Nucleus accumbens (tissue), 56 donors: ENCODE measurements around the gene ZNF436.

Experiments used
- DNase-seq, 56 donors: peaks; one replicate each; lab custom pipeline; 2025; lab: John Stamatoyannopoulos, UW

ZNF436 gene

GRCh38 chr1:23367791-23368561 lies 1.7 kb downstream of the ZNF436 start:
- DNase-seq, result peak; percentile 66 to 99 (median 98)

- peak in 1 of 56 donors; percentile 44 for DNase-seq
These were observed 2.2 kb downstream of the ZNF436 start for GRCh38 chr1:23367451-23367790.

GRCh38 chr1:23366598-23366997 lies 3.0 kb downstream of the ZNF436 start:
- DNase-seq, result no peak

GRCh38 chr1:23366146-23366545 lies 3.5 kb downstream of the ZNF436 start:
- DNase-seq, result no peak

- DNase-seq, result no peak
These were observed 7.4 kb downstream of the ZNF436 start for GRCh38 chr1:23362218-23362713.

- DNase-seq, result no peak
These were observed 11.2 kb downstream of the ZNF436 start for GRCh38 chr1:23358310-23358875.

GRCh38 chr1:23357138-23357908 lies 12.3 kb downstream of the ZNF436 start:
- no peak for DNase-seq

- peak in 22 of 56 donors; percentile 11 to 44 (median 22) for DNase-seq
These were observed 13.0 kb downstream of the ZNF436 start for GRCh38 chr1:23356471-23357137.

GRCh38 chr1:23354245-23354644 lies 15.4 kb downstream of the ZNF436 start:
- DNase-seq, result no peak

- DNase-seq, result no peak
These were observed 17.4 kb downstream of the ZNF436 start for GRCh38 chr1:23352096-23352695.

- no peak for DNase-seq
These were observed 23.7 kb downstream of the ZNF436 start for GRCh38 chr1:23345920-23346319.

- DNase-seq, result peak in 2 of 56 donors; percentile 10 to 28
These were observed 24.6 kb downstream of the ZNF436 start for GRCh38 chr1:23344987-23345472.

GRCh38 chr1:23344111-23344986 lies 25.3 kb downstream of the ZNF436 start, which contains the start of gene HNRNPR:
Gene HNRNPR, minus strand, starts transcription at chr1:23344284. Its CDS starts 3,276 bp downstream, at chr1:23341008.
- peak; percentile 94 to 100 (median 99) for DNase-seq

GRCh38 chr1:23343221-23344110 lies 26.2 kb downstream of the ZNF436 start:
- DNase-seq, result peak in 12 of 56 donors; percentile 11 to 61 (median 41)

- DNase-seq, result no peak
These were observed 27.5 kb downstream of the ZNF436 start for GRCh38 chr1:23341931-23342692.

- no peak for DNase-seq
These were observed 30.0 kb downstream of the ZNF436 start for GRCh38 chr1:23339632-23340031.

- DNase-seq, result no peak
These were observed 31.8 kb downstream of the ZNF436 start for GRCh38 chr1:23337869-23338268.
